Keratinocyte (primary cell): Measurements from ENCODE around the gene MUC6. TPM values are rescaled to one million over a fixed set of nuclear protein-coding genes. Genes with fewer than 3 reads are reported as not detected.

Experiments
- DNase-seq: peaks from one replicate; pipeline ENCODE4 v3.0.0-alpha.2; 2011; ENCODE audit warnings: low read depth, missing footprints, low spot score
- FAIRE-seq: peaks from 2 replicates; lab custom pipeline; 2011; peaks lifted over from hg19 to GRCh38; lab: Jason Lieb, UNC
- H2AFZ ChIP-seq: 2 replicates; pipeline ENCODE4 v1.6.0; 2012; ENCODE audit warnings: low read length, control low read depth, inconsistent platforms; ENCODE audit not compliant: control insufficient read depth
- H3K27ac ChIP-seq: 2 replicates; pipeline ENCODE4 v1.5.1; 2011; ENCODE audit warnings: low read length; ENCODE audit not compliant: control insufficient read depth, insufficient read depth
- H3K27me3 ChIP-seq: 3 replicates; pipeline ENCODE4 v1.6.0; 2011; ENCODE audit warnings: low read length; ENCODE audit not compliant: control insufficient read depth, insufficient read depth; ENCODE audit errors: extremely low read depth
- H3K36me3 ChIP-seq, 2 experiments: 2 replicates in 1 of 2; 3 replicates in 1 of 2; pipeline ENCODE4 v1.5.1; 2011; ENCODE audit warnings: low read length in 2 of 2, mild to moderate bottlenecking in 1 of 2; ENCODE audit not compliant: control insufficient read depth in 2 of 2, insufficient read depth in 2 of 2; ENCODE audit errors: extremely low read depth in 1 of 2
- H3K4me1 ChIP-seq: 3 replicates; pipeline ENCODE4 v1.5.1; 2011; ENCODE audit warnings: low read length; ENCODE audit not compliant: control insufficient read depth, insufficient read depth; ENCODE audit errors: extremely low read depth
- H3K4me2 ChIP-seq: 3 replicates; pipeline ENCODE4 v1.6.0; 2011; ENCODE audit warnings: low read depth, low read length; ENCODE audit not compliant: control insufficient read depth, insufficient read depth; ENCODE audit errors: extremely low read depth
- H3K4me3 ChIP-seq, 3 experiments: fragments of 200-600 bp in 1 of 3; sonication (generic) in 1 of 3; 2 replicates in 2 of 3; 3 replicates in 1 of 3; pipeline ENCODE4 v1.5.1; 2011 to 2016; ENCODE audit warnings: low read length in 3 of 3, mild to moderate bottlenecking in 3 of 3, control low read depth in 2 of 3, inconsistent platforms in 1 of 3, low read depth in 1 of 3, mixed read lengths in 1 of 3, mixed run types in 1 of 3, moderate library complexity in 1 of 3; ENCODE audit not compliant: control insufficient read depth in 2 of 3, insufficient read depth in 2 of 3; ENCODE audit errors: extremely low read depth in 1 of 3
- H3K79me2 ChIP-seq: 2 replicates; pipeline ENCODE4 v1.6.0; 2012; ENCODE audit warnings: low read length; ENCODE audit not compliant: control insufficient read depth, insufficient read depth
- H3K9ac ChIP-seq: 3 replicates; pipeline ENCODE4 v1.6.0; 2011; ENCODE audit warnings: low read length; ENCODE audit not compliant: control insufficient read depth, insufficient read depth; ENCODE audit errors: extremely low read depth
- H3K9me1 ChIP-seq: 3 replicates; pipeline ENCODE4 v1.6.0; 2011; ENCODE audit warnings: low read length; ENCODE audit not compliant: control insufficient read depth, insufficient read depth; ENCODE audit errors: extremely low read depth
- H3K9me3 ChIP-seq: 2 replicates; pipeline ENCODE4 v1.5.1; 2012; ENCODE audit warnings: low read depth, low read length; ENCODE audit not compliant: control insufficient read depth
- H4K20me1 ChIP-seq: 3 replicates; pipeline ENCODE4 v1.6.0; 2011; ENCODE audit warnings: low read length; ENCODE audit not compliant: control insufficient read depth, insufficient read depth; ENCODE audit errors: extremely low read depth
- EZH2 ChIP-seq: IDR thresholded peaks from one replicate; pipeline ENCODE4 v1.6.1; 2012; ENCODE audit warnings: inconsistent platforms, mild to moderate bottlenecking, low read length, moderate library complexity
- dilution Hi-C: fragments of 300-500 bp; cut with MboI; formaldehyde crosslinking; loops from one replicate; pipeline ENCODE4 v1.7.0; 2020; ENCODE audit warnings: low sequenced_read_pairs; ENCODE audit not compliant: extremely low pct_ligation_motif_present
- polyA plus RNA-seq, 5 experiments: library from polyadenylated mRNA; depleted of rRNA in 3 of 5; stranded (reverse) in 3 of 5; stranded (forward) in 1 of 5; unstranded in 1 of 5; fragments of >200 nt; gene quantifications; 1 replicate in 1 of 5; 2 replicates in 3 of 5; 3 replicates in 1 of 5; pipeline versions ENCODE4 v1.2.1 to v1.2.3, GENCODE V29; 2011 to 2012; ENCODE audit warnings: missing spikeins in 2 of 5, low read depth in 1 of 5, low replicate concordance in 1 of 5
- TF ChIP-seq, protein P1 (sequence below), 3 experiments: IDR thresholded peaks in 1 of 3; conservative IDR thresholded peaks in 1 of 3; optimal IDR thresholded peaks in 1 of 3; 2 replicates in 2 of 3; 3 replicates in 1 of 3; pipeline versions ENCODE3 to v1.5.1; 2011; ENCODE audit warnings: low read length in 3 of 3, mild to moderate bottlenecking in 3 of 3, moderate library complexity in 2 of 3, control low read depth in 1 of 3, inconsistent platforms in 1 of 3; ENCODE audit not compliant: insufficient read depth in 2 of 3; ENCODE audit errors: extremely low read depth in 1 of 3

MUC6 gene
- polyA plus RNA-seq, 1 donor (not counting 4 experiments of a cell fraction or from before 2014, with no cell fraction given): not detected

DNA sequence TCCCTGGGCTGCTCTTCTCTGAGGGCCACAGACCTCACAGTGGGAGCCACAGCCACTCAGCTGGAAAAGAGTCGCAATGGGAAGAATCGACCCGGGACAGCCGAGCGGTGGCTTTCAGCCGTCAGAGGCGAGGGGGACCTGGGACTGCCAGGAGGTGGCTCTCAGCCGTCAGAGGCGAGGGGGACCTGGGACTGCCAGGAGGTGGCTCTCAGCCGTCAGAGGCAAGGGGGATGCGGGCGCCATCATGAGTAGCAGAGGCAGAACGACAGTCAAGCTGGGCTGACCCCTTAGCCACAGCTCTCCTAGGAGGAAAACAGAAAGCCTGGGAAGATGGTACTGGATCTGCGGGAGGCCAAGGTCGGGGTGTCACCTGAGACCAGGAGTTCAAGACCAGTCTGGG, 23.2 kb upstream of the MUC6 start:
- Histone ChIP-seq H3K4me1 (peaks cover 7% of the 10 kb centered on the region), H3K9me3 (peaks cover 3% of the 10 kb centered on the region), H3K36me3 (no peaks in the 10 kb centered on the region), H3K4me2 (no peak overlapping the region), H2AFZ (no peak overlapping the region), H3K9ac (no peak overlapping the region), H3K27ac (no peak overlapping the region), H3K9me1 (no peaks in the 10 kb centered on the region), H3K4me3 (no peak overlapping the region), H3K79me2 (no peaks in the 10 kb centered on the region), H3K27me3 (peaks cover 4% of the 10 kb centered on the region), H4K20me1 (no peaks in the 10 kb centered on the region)
- FAIRE-seq (no peak), DNase-seq (no peak)
- no peak for TF ChIP-seq EZH2
- TF ChIP-seq, protein P1, sequence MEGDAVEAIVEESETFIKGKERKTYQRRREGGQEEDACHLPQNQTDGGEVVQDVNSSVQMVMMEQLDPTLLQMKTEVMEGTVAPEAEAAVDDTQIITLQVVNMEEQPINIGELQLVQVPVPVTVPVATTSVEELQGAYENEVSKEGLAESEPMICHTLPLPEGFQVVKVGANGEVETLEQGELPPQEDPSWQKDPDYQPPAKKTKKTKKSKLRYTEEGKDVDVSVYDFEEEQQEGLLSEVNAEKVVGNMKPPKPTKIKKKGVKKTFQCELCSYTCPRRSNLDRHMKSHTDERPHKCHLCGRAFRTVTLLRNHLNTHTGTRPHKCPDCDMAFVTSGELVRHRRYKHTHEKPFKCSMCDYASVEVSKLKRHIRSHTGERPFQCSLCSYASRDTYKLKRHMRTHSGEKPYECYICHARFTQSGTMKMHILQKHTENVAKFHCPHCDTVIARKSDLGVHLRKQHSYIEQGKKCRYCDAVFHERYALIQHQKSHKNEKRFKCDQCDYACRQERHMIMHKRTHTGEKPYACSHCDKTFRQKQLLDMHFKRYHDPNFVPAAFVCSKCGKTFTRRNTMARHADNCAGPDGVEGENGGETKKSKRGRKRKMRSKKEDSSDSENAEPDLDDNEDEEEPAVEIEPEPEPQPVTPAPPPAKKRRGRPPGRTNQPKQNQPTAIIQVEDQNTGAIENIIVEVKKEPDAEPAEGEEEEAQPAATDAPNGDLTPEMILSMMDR (optimal IDR thresholded peaks at IDR 0.05 in 1 of 3, IDR thresholded peaks at IDR 0.05 in 1 of 3, conservative IDR thresholded peaks at IDR 0.05 in 1 of 3; ENCODE audit: extremely low read depth in 1 of 3, insufficient read depth in 2 of 3, low read length in 3 of 3): no peak
- dilution Hi-C loops: no loop called here

DNA sequence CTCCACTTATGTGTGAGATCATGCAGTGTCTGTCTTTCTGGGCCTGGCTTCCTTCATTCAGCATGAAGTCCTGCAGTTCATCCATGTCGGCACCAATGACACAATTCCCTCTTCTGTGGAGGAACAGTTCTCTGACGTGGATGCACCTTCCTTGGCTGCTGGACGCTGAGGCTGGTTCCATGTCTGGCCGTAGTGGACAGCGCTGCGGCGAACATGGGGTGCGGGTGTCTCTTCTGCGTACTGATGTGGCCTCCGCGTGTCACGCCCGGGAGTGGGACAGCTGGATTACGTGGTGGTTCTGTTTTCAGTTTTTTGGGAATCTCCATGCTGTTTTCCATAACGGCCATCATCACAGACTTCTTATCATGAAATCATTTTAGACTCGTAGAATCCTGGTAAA, 21.3 kb upstream of the MUC6 start:
- Histone ChIP-seq H3K4me2 (no peak overlapping the region), H4K20me1 (no peaks in the 10 kb centered on the region), H3K9me3 (peaks cover 3% of the 10 kb centered on the region), H3K36me3 (no peaks in the 10 kb centered on the region), H3K27ac (no peak overlapping the region), H2AFZ (no peak overlapping the region), H3K4me1 (peaks cover 7% of the 10 kb centered on the region), H3K79me2 (no peaks in the 10 kb centered on the region), H3K9me1 (no peaks in the 10 kb centered on the region), H3K9ac (no peak overlapping the region), H3K4me3 (no peak overlapping the region), H3K27me3 (peaks cover 4% of the 10 kb centered on the region)
- no peak for TF ChIP-seq EZH2
- TF ChIP-seq, protein P1 (optimal IDR thresholded peaks at IDR 0.05 in 1 of 3, IDR thresholded peaks at IDR 0.05 in 1 of 3, conservative IDR thresholded peaks at IDR 0.05 in 1 of 3; ENCODE audit: extremely low read depth in 1 of 3, insufficient read depth in 2 of 3, low read length in 3 of 3): no peak
- dilution Hi-C loops: no loop called here
- FAIRE-seq: no peak
- DNase-seq: no peak
